NOMO-1 treated with DMSO at 0.1 percent for 48 hours (cell line): Measurements from ENCODE around the gene KAT7.
"Not testable (repeated sequence)": the region's sequence is repeated elsewhere in the genome, so short reads cannot be mapped to it uniquely, and the experiment has no call there.

Source experiments
- DNase-seq: peaks from one replicate; lab custom pipeline; 2025; ENCODE audit not compliant: unreplicated experiment; lab: John Stamatoyannopoulos, UW

The KAT7 gene

GRCh38 chr17:49798182-49798581, 9.7 kb downstream of the KAT7 start:
- no peak for DNase-seq

DNA sequence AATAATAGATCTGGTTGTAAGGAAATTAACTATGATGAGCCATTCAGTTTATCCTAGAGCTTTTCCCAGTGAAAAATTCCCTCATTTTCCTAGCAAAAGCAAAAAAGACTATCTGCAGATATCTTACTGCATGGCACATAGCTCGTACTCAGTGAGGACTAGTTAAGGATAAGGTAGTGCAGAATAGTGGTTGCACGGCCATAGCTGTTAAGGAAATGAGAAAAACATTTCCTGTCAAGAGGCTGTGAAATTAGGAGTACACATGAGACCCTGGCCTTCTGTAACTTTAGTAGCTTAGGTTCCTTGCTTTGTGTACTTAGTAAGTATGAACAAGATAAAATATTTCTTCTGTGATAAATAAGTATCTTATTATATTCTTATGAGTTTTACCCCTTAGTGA, 10.3 kb downstream of the KAT7 start:
- DNase-seq, result no peak

DNA sequence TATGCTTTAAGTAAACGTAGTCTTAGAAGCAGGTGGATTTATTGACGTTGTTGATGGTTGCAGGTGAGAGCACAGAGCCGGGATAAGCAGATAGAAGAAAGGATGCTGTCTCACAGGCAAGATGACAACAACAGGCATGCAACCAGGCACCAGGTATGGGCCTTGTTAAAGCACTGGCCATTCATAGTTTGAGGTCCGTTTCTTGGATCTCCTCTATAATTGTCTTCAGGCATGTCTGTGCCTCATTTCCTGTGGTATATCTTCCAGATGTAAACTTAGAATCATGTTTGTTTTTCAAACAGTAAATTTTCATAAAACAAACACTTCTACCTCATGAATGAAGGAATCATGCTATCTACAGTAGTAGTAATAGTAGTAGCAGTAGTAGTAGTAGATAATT, 20.6 kb downstream of the KAT7 start:
- DNase-seq, result no peak

- DNase-seq, result no peak
Measured at GRCh38 chr17:49814781-49815529, 26.5 kb downstream of the KAT7 start.

DNA sequence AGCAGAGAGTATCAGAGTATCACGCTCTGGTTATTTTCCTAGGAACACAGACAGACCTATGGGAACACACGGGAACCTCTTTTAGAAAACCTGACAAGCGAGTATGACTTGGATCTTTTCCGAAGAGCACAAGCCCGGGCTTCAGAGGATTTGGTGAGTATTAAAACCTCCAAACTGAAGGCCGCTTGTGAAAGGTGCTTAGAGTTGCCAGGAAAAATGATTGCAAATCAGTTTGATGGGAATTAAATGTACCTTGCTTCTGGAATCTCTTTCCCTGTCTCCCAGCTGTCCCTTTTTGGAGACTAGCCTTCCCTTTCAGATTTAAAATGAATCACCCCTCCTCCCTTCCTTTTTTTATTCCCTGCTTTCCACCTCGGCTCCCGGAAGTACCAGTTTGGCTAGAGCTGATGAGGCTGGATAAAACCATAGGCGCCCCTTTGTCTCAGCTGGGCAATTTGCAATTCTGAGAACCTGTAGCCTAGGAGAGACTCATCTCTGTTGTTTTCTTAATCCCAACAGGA, 27.3 kb downstream of the KAT7 start:
- DNase-seq, result no peak

- no peak for DNase-seq
Measured at GRCh38 chr17:49817993-49818392, 29.5 kb downstream of the KAT7 start.

- DNase-seq, result no peak
Measured at GRCh38 chr17:49819138-49819537, 30.7 kb downstream of the KAT7 start.

DNA sequence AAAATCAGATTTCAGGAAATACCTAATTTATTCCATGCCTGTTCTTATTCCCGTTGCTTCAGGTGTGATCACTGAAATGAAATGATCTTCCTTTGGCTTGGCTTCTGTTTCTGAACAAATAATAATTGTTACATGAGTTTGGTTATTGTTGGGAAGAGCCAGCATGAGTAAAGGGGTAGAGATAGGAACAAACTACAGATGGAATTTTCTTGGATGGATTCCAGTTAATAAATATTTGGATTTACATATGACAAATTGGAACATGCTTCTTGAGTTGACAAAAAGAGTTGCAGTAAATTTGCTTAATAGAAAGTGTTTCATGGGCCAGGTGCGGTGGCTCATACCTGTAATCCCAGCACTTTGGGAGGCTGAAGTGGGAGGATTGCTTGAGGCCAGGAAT, 31.2 kb downstream of the KAT7 start:
- no peak for DNase-seq

- no peak for DNase-seq
Measured at GRCh38 chr17:49820773-49821172, 32.3 kb downstream of the KAT7 start.

- DNase-seq, result no peak
Measured at GRCh38 chr17:49821466-49821865, 33.0 kb downstream of the KAT7 start.

DNA sequence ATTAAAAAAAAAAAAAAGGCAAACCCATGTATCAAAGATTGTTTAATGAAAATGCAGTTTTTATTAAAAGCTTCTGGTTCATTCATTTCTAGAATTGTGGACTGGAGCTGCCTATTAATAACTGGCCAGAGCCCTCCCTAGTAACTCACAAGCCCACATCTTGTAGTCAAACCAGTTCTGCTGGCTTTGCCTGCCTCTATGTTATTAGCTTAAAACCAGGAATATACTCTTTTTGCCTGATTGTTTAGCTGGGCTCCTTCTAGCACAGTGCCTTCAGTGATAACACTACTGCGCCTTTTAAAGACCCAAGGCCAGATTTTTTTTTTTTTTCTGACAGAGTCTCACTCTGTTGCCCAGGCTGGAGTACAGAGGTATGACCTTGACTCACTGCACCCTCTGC, 33.4 kb downstream of the KAT7 start:
- DNase-seq, result no peak

GRCh38 chr17:49822829-49823228, 34.3 kb downstream of the KAT7 start:
- no peak for DNase-seq

DNA sequence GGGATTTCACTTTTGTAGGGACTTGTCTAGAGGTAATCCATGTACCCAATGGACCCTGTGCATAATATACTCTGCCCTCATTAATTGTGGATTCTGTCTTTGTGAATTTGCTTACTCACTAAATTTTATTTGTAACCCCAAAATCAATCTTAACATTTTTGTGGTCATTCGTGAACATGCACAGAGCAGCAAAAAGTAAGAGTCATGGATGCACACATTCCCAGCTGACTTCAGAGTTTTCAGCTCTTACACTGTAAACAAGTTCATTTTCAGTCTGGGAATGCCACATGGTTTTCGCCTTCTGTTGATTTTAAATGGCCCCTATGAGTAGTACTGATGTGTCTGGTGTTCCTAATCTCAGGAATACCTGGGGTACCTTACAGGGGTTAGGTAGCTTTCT, 35.1 kb downstream of the KAT7 start:
- DNase-seq, result no peak

DNA sequence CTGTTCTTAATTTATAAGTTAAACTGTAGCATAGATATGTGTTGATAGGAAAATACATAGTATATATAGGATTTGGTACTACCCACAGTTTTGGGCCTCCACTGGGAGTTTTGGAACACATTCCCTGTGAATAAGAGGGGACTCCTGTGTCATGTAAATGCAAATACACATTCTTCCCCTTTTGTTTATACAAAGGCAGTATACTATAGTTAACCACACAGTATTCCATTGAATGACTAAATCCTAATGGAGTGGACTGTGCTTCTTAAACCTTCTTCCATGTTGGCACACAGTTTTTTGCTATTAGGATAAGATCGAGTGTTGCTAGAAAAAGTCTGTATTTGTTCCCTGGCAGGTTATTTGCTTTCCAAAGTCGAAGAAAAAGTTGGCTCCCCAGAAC, 37.2 kb downstream of the KAT7 start:
- no peak for DNase-seq

DNA sequence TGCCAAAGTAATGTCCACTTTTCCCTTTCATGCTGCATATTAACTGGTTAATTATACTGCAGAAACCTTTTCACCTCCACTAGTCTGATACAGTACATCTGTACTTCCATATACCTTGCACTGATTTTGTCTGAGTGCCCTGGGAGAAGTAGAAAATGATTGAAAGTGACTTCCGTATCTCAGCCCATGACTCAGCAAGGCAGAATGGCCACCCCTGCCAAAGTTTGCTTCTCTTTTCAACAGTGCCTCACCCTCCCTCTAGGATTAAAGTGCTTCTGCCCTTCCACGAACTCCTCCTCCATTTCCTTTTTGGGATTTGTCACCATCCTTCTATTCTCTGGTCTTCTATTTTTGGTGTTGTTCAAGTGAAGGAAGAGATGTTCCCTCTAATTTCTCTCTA, 39.8 kb downstream of the KAT7 start:
- DNase-seq, result not testable (repeated sequence)

DNA sequence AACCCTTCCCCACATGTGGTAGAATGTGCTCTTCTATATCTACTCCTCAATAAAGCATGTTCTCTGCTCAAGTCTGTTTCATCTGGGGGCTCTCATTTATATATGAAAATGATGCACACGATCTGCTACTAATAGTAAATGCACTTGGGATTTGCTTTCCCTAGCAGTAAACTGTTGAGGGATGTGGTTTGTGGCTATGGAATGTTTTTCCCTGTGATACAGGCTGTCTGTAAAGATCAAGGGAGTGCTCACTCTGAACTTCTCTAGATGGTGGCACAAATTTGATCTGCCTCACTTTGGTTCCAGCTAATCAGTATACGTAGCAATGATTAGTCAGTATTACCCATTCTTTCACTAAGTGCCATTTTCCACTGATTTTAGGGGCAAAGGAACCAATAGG, 40.5 kb downstream of the KAT7 start:
- DNase-seq, result no peak

DNA sequence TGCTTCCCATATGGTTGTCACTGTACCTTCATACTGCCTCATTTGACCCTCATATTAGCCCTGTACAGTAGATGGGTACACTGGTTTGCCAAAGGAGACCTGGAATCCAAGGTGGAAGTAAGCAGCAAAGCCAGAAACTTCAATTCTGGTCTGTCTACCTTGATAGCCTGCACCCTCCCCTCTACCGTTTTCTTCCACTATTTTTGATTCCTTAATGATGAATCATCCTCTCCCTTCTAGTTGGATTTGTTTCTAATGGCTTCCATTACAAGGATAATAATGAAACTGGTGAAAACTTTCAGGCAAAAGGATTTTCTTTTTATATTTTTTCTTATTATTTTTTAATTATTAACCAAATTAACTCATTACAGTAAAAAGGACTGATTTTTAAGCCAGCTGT, 42.1 kb downstream of the KAT7 start:
- DNase-seq, result no peak

GRCh38 chr17:49832840-49833599, 44.5 kb downstream of the KAT7 start:
- no peak for DNase-seq

- DNase-seq, result no peak
Measured at GRCh38 chr17:49834118-49834743, 45.8 kb downstream of the KAT7 start.

DNA sequence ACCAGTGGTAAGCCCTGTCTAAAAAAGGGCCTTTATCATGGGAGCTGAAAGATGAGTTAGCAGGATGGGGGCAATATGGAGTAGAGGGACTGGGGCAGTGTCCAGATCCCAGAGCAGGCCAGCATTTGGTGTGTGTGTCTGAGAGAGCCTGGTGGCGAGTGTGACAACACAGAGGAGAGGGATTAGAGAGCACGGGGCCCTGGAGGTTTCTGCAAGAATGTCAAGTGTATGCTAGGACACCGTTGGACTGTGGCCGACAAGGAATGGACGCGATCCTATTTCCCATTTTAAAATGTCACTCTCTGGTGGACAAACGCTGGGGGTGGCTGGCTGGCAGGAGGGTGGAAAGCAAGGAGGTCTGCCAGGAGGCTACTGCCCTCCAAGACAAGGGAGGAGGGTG, 47.0 kb downstream of the KAT7 start:
- no peak for DNase-seq

GRCh38 chr17:49836111-49837030, 47.9 kb downstream of the KAT7 start:
- no peak for DNase-seq
